Esophagus muscularis mucosa (tissue), 4 donors: ENCODE measurements around the gene SH2D7. TPM values are rescaled to one million over a fixed set of nuclear protein-coding genes. Genes with fewer than 3 reads are reported as not detected.

Experiments used
- DNase-seq: peaks from one replicate; pipeline ENCODE4 v3.0.0-alpha.2; 2017; ENCODE audit errors: extremely low spot score
- H3K27ac ChIP-seq, 4 donors: fragments of 200-600 bp; sonication (generic); replicated peaks in 1 of 4; 1 replicate in 3 of 4; 2 replicates in 1 of 4; pipeline ENCODE4 v1.5.1; 2016 to 2019; ENCODE audit warnings: mild to moderate bottlenecking in 1 of 4
- H3K27me3 ChIP-seq, 4 donors: fragments of 200-600 bp; sonication (generic); one replicate each; pipeline versions ENCODE4 v1.5.1 to v1.6.0; 2016 to 2019
- H3K36me3 ChIP-seq, 4 donors: fragments of 200-600 bp; sonication (generic); one replicate each; pipeline ENCODE4 v1.5.1; 2016 to 2019
- H3K4me1 ChIP-seq, 4 donors: fragments of 200-600 bp; sonication (generic); one replicate each; pipeline ENCODE4 v1.5.1; 2016 to 2019
- H3K4me3 ChIP-seq, 4 donors: fragments of 200-600 bp; sonication (generic); 1 replicate in 2 of 4; 2 replicates in 2 of 4; pipeline ENCODE4 v1.5.1; 2016 to 2019; ENCODE audit warnings: mild to moderate bottlenecking in 4 of 4, moderate library complexity in 1 of 4
- H3K9me3 ChIP-seq, 4 donors: fragments of 200-600 bp; sonication (generic); 1 replicate in 3 of 4; 2 replicates in 1 of 4; pipeline ENCODE4 v1.5.1; 2016 to 2019
- CTCF ChIP-seq, 3 experiments: fragments of 200-600 bp in 2 of 3; fragments of 450-650 bp in 1 of 3; sonication (generic) in 2 of 3; IDR thresholded peaks; one replicate each; pipeline ENCODE4 v1.5.1; 2017 to 2019; ENCODE audit warnings: antibody characterized with exemption in 3 of 3, mild to moderate bottlenecking in 2 of 3, moderate library complexity in 1 of 3
- EP300 ChIP-seq: sonication (generic); formaldehyde crosslinking; IDR thresholded peaks from one replicate; pipeline ENCODE4 v1.6.1; 2017; ENCODE audit warnings: antibody characterized with exemption
- POLR2A ChIP-seq: fragments of 450-650 bp; IDR thresholded peaks from one replicate; pipeline ENCODE4 v1.6.1; 2017; ENCODE audit warnings: antibody characterized with exemption, moderate library complexity, mild to moderate bottlenecking, low read depth
- POLR2AphosphoS5 ChIP-seq, 2 donors: sonication (generic); formaldehyde crosslinking; IDR thresholded peaks; one replicate each; pipeline ENCODE4 v1.6.1; 2017; ENCODE audit warnings: antibody characterized with exemption in 2 of 2
- WGBS: methylation state at CpG from one replicate; pipeline ENCODE4 v1.1.5; 2018; 5-methylcytosine and 5-hydroxymethylcytosine counted together
- intact Hi-C: fragments of 100-400 bp; cut with DNase I; formaldehyde crosslinking; loops from one replicate; pipeline ENCODE4 v1.15.1; 2023
- total RNA-seq, 4 donors: library from RNA; depleted of rRNA; stranded (reverse); fragments of >200 nt; gene quantifications; one replicate each; pipeline versions ENCODE4 v1.1.0 to v1.2.1, GENCODE V29; 2016

Gene SH2D7
- total RNA-seq, 4 donors from 2014 or later = not detected

GRCh38 chr15:78069462-78070029 is 22.8 kb upstream of the SH2D7 start:
- no peaks in the 10 kb centered on the region for H3K27me3 ChIP-seq
- H3K27ac ChIP-seq = peak overlapping the region; percentile 59 to 85 (median 74)
- intact Hi-C loops = no loop called here
- no peaks in the 10 kb centered on the region for H3K9me3 ChIP-seq
- 71% methylated on average over 5 of the region's 5 CpGs for WGBS
- H3K36me3 ChIP-seq = no peaks in the 10 kb centered on the region
- H3K4me1 ChIP-seq = peaks cover 89 to 99% (median 94%) of the 10 kb centered on the region in 4 donors
- TF ChIP-seq EP300 (no peak), POLR2A (no peak), POLR2AphosphoS5 (IDR thresholded peaks at IDR 0.05) (no peak), CTCF (IDR thresholded peaks at IDR 0.05) (no peak)
- DNase-seq = no peak
- no peak overlapping the region for H3K4me3 ChIP-seq

- DNase-seq = no peak
- intact Hi-C loops = no loop called here
- H3K36me3 ChIP-seq = no peaks in the 10 kb centered on the region
- TF ChIP-seq EP300 (no peak), POLR2A (no peak), CTCF (IDR thresholded peaks at IDR 0.05) (no peak), POLR2AphosphoS5 (IDR thresholded peaks at IDR 0.05) (no peak)
- no peaks in the 10 kb centered on the region for H3K27me3 ChIP-seq
- peak overlapping the region; percentile 59 to 85 (median 74) for H3K27ac ChIP-seq
- no peak overlapping the region for H3K4me3 ChIP-seq
- peaks cover 86 to 99% (median 93%) of the 10 kb centered on the region in 4 donors for H3K4me1 ChIP-seq
- 72% methylated on average over 4 of the region's 4 CpGs for WGBS
- no peaks in the 10 kb centered on the region for H3K9me3 ChIP-seq
Measured at GRCh38 chr15:78070049-78070700, 22.2 kb upstream of the SH2D7 start.

GRCh38 chr15:78071383-78071782 is 21.0 kb upstream of the SH2D7 start:
- Histone ChIP-seq H3K27ac (peak overlapping the region in 3 of 4 donors; percentile 52 to 72 (median 52)), H3K36me3 (no peaks in the 10 kb centered on the region), H3K4me3 (no peak overlapping the region), H3K9me3 (no peaks in the 10 kb centered on the region), H3K4me1 (peaks cover 79 to 99% (median 93%) of the 10 kb centered on the region in 4 donors), H3K27me3 (no peaks in the 10 kb centered on the region)
- DNase-seq = no peak
- WGBS = 75% methylated on average over 2 of the region's 2 CpGs
- intact Hi-C loops = no loop called here
- TF ChIP-seq POLR2AphosphoS5 (IDR thresholded peaks at IDR 0.05) (no peak), CTCF (IDR thresholded peaks at IDR 0.05) (no peak), EP300 (no peak), POLR2A (no peak)

GRCh38 chr15:78072080-78072892 is 20.1 kb upstream of the SH2D7 start:
- DNase-seq = no peak
- no peaks in the 10 kb centered on the region for H3K27me3 ChIP-seq
- intact Hi-C loops = no loop called here
- H3K4me1 ChIP-seq = peaks cover 70 to 97% (median 91%) of the 10 kb centered on the region in 4 donors
- H3K4me3 ChIP-seq = peak overlapping the region; percentile 0 to 25 (median 8)
- peak overlapping the region; percentile 52 to 72 (median 57) for H3K27ac ChIP-seq
- WGBS = 55% methylated on average over 9 of the region's 9 CpGs
- no peaks in the 10 kb centered on the region for H3K9me3 ChIP-seq
- TF ChIP-seq EP300 (no peak), POLR2A (no peak), CTCF (IDR thresholded peaks at IDR 0.05) (no peak), POLR2AphosphoS5 (IDR thresholded peaks at IDR 0.05) (peak; percentile 19 to 64)
- H3K36me3 ChIP-seq = no peaks in the 10 kb centered on the region
